BJ (cell line): ENCODE results near the gene SLMAP. TPM values are rescaled to one million over a fixed set of nuclear protein-coding genes. Genes with fewer than 3 reads are reported as not detected.

ENCODE experiments used
- CTCF ChIA-PET: fragments of 350-600 bp; formaldehyde crosslinking; extraction: SDS; loops from one replicate; lab custom pipeline; 2021; ENCODE audit warnings: antibody characterized with exemption, inconsistent platforms; lab: Yijun Ruan, JAX
- POLR2A ChIA-PET: fragments of 300-600 bp; sonication (Branson Sonifier 250); formaldehyde crosslinking; extraction: SDS; loops from one replicate; lab custom pipeline; 2021; ENCODE audit warnings: antibody characterized with exemption; lab: Charles Lee
- DNase-seq: peaks from one replicate; pipeline ENCODE4 v3.0.0-alpha.2; 2011; ENCODE audit warnings: low read depth
- H3K27me3 ChIP-seq: 2 replicates; pipeline ENCODE4 v1.6.0; 2011; ENCODE audit warnings: low read length; ENCODE audit not compliant: control insufficient read depth, insufficient read depth
- H3K36me3 ChIP-seq: 2 replicates; pipeline ENCODE4 v1.5.1; 2011; ENCODE audit warnings: low read length; ENCODE audit not compliant: control insufficient read depth, insufficient read depth
- H3K4me3 ChIP-seq: 2 replicates; pipeline ENCODE4 v1.5.1; 2011; ENCODE audit warnings: low read depth, mild to moderate bottlenecking, control low read depth, low read length
- polyA plus RNA-seq: library from polyadenylated mRNA; depleted of rRNA; stranded (reverse); fragments of >200 nt; gene quantifications from 2 replicates; pipeline ENCODE4 v1.2.3, GENCODE V29; 2011
- TF ChIP-seq, protein P1 (sequence below): IDR thresholded peaks from 2 replicates; pipeline ENCODE4 v1.5.1; 2011; ENCODE audit warnings: low read depth, mild to moderate bottlenecking, control low read depth, inconsistent platforms, low read length, moderate library complexity; ENCODE audit not compliant: insufficient read depth

SLMAP gene
- polyA plus RNA-seq, 1 experiment: 24.1 TPM

DNA sequence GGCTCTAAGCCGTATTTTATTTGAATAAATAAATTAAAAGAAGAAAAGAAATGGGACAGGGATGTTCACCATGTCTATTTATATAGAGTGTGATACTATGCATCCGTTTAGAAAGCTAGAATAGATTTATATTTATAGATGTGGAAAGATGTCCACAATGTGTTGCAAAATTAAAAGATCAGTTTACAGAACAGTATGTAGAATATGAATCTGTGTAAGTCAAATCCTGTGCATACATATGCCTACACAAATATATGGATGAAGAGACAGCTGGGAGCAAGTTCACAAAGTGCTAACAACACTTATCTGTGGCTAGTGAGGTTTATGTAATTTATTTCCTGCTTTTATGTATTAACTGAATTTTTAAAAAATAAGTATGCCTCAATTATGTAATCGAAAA, 25.4 kb upstream of the SLMAP start:
- ChIA-PET CTCF (no interaction called here), POLR2A (no interaction called here)
- Histone ChIP-seq H3K4me3 (no peak overlapping the region), H3K36me3 (no peaks in the 10 kb centered on the region), H3K27me3 (no peaks in the 10 kb centered on the region)
- TF ChIP-seq, protein P1, sequence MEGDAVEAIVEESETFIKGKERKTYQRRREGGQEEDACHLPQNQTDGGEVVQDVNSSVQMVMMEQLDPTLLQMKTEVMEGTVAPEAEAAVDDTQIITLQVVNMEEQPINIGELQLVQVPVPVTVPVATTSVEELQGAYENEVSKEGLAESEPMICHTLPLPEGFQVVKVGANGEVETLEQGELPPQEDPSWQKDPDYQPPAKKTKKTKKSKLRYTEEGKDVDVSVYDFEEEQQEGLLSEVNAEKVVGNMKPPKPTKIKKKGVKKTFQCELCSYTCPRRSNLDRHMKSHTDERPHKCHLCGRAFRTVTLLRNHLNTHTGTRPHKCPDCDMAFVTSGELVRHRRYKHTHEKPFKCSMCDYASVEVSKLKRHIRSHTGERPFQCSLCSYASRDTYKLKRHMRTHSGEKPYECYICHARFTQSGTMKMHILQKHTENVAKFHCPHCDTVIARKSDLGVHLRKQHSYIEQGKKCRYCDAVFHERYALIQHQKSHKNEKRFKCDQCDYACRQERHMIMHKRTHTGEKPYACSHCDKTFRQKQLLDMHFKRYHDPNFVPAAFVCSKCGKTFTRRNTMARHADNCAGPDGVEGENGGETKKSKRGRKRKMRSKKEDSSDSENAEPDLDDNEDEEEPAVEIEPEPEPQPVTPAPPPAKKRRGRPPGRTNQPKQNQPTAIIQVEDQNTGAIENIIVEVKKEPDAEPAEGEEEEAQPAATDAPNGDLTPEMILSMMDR: no peak
- DNase-seq: no peak

DNA sequence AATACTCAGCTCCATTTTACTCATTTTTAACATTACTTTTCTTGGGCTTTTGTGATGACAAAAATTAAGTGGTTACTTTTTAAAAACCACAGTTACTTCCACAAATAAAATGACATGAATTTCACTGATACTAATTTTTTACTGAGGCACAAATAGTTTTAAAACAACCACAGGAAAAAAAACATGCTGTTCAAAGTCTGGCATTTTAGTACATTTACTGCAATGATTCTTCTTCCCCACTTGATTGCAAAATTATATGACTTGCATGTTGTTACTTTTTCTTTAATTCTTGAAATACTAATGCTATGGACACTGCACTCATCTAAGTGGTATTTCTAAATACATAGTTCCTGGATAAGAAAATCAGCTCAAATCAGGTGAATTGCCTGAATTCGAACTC, 24.8 kb upstream of the SLMAP start:
- TF ChIP-seq, protein P1: no peak
- peak; percentile 59 for DNase-seq
- H3K4me3 ChIP-seq: no peak overlapping the region
- H3K36me3 ChIP-seq: no peaks in the 10 kb centered on the region
- CTCF ChIA-PET: no interaction called here
- POLR2A ChIA-PET: no interaction called here
- no peaks in the 10 kb centered on the region for H3K27me3 ChIP-seq

DNA sequence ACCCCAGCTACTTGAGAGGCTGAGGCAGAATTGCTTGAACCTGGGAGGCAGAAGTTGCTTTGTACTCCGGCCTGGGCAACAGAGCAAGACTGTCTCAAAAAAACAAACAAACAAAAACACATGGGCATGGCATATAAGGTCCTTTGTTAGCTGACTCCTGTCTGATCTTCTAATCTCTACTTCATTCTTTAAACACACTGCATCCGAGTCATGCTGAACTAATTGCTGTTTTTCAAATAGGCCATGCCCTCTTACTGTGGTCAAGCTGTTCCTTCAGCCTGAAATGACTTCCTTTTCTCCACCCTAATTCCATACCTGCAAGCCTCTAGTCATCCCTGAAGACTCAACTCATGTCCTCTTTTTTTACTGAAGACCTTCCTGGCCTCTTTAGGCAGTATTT, 22.3 kb upstream of the SLMAP start:
- no peak for DNase-seq
- TF ChIP-seq, protein P1: no peak
- Histone ChIP-seq H3K27me3 (no peaks in the 10 kb centered on the region), H3K36me3 (no peaks in the 10 kb centered on the region), H3K4me3 (no peak overlapping the region)
- POLR2A ChIA-PET: no interaction called here
- CTCF ChIA-PET: no interaction called here

DNA sequence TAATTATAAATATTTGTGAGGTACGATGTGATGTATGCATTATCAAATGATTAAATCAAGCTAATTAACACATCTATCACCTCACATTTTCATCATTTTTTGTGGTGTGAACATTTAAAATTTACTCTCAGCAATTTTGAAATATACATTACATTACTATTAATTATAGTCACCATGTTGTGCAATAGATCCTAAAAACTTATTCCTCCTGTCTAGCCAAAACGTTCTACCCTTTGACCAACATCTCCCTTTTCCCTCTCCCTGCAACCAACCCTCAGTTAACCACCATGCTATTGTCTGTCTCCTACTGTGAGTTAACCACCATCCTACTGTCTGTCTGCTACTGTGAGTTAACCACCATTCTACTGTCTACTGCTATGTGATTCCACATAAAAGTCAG, 20.7 kb upstream of the SLMAP start:
- TF ChIP-seq, protein P1: no peak
- no peak overlapping the region for H3K4me3 ChIP-seq
- H3K36me3 ChIP-seq: no peaks in the 10 kb centered on the region
- no peaks in the 10 kb centered on the region for H3K27me3 ChIP-seq
- ChIA-PET CTCF (no interaction called here), POLR2A (no interaction called here)
- DNase-seq: no peak

DNA sequence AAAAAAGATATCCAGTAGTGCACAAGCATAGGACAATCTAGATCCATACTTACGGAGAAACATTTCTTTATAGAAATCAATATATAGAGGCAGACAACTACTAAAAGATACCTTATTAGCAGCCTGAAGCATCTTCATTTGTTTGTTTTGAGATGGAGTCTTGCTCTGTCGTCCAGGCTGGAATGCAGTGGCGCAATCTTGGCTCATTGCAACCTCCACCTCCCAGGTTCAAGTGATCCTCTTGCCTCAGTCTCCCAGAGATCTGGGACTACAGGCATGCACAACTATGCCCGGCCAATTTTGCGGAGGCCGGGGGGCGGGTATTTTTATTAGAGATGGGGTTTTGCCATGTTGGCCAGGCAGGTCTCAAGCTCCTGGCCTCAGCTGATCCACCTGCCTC, 18.3 kb upstream of the SLMAP start:
- no peak overlapping the region for H3K4me3 ChIP-seq
- DNase-seq: no peak
- ChIA-PET POLR2A (no interaction called here), CTCF (no interaction called here)
- no peaks in the 10 kb centered on the region for H3K36me3 ChIP-seq
- no peaks in the 10 kb centered on the region for H3K27me3 ChIP-seq
- TF ChIP-seq, protein P1: no peak
